NCI-H460 (cell line): ENCODE measurements around the gene SLC28A1. TPM values are rescaled to one million over a fixed set of nuclear protein-coding genes. Genes with fewer than 3 reads are reported as not detected.
"Not testable (repeated sequence)": the region's sequence is repeated elsewhere in the genome, so short reads cannot be mapped to it uniquely, and the experiment has no call there.

Experiments used
- DNase-seq: peaks from one replicate; pipeline ENCODE4 v3.0.0-alpha.2; 2016; ENCODE audit warnings: low read depth; ENCODE audit errors: extremely low read depth
- total RNA-seq: library from RNA; depleted of rRNA; stranded (reverse); fragments of >200 nt; shearing (Covaris generic); gene quantifications from 2 replicates; pipeline ENCODE4 v1.2.3, GENCODE V29; 2014

The SLC28A1 gene
- total RNA-seq, 1 experiment from 2014 or later = not detected

DNA sequence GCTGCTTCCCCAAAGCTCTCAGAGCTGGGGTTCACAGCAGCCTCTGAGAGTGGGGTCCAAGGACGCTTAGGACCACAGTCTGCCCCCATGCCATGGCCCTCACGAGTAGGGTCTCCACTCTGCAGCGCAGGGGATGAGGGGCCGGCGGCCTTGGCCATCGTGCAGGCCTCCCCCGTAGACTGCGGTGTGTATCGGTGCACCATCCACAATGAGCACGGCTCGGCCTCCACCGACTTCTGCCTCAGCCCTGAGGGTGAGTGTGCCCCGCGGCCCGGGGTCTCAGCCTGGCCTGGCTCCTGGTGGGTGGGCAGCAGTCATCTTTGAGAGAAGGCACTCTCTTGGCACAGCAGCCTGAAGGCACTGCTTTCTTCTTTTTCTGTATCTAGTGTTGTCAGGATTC is 24.8 kb upstream of the SLC28A1 start:
- DNase-seq = no peak

DNA sequence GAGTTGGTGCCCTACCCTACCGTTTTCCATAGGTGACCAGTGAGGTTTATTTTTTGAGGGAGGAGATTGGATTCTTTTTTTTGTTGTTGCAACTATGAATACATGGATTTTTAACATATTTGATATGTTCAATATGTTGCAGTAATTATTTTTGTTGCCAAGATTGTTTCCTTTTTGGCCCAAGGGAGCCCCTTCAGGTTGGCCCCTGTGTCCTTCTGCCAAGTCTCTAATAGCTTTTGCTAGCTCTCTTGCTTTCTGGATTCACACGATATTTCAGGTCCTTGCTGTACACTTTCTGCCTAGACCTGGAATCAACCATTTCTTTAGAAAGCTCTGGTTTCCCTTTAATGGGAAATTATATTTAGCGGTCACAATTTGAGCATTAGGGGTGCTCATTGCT is 22.7 kb upstream of the SLC28A1 start:
- DNase-seq = no peak

DNA sequence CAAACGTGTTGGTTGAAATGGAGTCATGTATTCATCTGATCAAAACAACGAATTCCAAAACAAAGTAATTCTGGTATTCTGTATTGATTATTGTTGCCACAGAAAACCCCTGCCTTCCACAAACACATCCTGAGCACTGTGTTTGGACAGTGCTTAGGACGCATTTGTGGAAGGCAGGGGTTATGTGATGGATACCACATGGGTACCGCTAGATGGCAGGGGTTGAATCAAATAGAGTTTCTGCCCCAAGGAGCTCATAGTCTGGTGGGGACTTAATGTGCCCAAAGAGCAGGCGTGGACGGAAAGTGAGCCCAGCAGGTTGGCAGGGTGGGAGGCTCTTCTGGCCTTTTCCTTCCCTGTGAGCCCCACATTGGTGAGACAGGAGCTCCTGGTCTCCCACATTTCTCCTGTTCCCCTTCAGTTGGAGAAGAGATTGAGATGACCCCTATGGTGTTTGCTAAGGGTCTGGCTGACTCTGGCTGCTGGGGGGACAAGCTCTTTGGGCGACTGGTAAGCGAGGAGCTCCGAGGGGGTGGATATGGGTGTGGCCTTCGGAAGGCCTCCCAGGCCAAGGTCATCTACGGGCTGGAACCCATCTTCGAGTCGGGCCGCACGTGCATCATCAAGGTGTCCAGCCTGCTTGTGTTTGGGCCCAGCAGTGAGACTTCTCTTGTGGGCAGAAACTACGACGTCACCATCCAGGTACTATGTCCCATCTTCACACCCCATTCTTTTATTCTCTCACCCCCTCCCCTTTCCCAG is 22.1 kb upstream of the SLC28A1 start:
- DNase-seq = peak; percentile 12

DNA sequence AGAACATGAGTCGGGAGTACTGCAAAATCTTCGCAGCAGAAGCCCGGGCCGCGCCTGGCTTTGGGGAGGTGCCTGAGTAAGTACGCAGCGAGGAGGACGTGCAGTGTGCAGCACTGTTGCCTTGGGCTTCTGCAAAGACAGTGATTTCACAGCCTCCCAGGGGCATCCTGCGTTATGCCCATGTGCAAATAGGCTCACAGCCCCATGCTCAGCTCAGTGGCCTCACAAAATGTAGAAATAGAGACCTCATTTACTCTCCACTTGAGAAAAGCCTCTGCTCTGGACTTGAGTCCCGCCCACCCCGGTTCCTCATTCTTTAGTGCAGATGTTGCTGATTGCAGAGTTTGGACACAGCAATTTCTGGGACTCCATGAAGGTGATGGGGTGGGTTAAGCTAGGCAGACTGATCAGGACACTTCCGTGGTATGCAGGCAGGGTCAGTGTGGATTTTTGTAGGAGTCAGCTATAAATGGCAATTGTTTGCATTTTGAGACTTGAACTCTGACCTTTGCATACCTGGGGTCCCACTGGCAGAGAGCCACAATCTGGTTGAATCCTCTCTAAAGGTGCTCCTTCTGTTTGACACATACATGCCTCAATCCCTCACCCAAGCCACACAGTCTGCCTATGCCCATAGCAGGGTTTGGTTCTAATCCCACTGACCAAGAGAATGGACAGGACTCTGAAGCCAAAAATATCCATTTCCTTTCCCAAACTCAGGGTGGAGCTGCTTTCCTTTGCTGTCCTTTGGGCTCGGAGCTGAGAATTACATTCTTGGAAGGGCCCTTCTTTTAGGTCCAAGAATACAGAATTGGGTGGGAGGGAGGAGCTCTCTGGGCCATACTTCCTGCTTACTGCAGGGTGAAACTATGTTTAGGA is 20.7 kb upstream of the SLC28A1 start:
- DNase-seq = no peak

DNA sequence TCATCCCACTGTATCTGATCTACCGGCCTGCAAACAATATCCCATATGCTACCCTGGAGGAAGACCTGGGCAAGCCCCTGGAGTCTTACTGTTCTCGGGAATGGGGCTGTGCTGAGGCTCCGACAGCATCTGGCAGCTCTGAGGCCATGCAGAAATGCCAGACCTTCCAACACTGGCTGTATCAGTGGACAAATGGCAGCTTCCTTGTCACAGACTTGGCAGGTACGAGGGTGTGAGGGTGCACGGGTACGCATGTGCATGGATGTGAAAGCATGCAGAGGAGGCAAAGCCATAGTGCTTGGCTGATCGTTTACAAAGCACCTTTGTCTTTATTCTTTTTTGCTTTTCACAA is 20.0 kb upstream of the SLC28A1 start:
- DNase-seq = no peak

DNA sequence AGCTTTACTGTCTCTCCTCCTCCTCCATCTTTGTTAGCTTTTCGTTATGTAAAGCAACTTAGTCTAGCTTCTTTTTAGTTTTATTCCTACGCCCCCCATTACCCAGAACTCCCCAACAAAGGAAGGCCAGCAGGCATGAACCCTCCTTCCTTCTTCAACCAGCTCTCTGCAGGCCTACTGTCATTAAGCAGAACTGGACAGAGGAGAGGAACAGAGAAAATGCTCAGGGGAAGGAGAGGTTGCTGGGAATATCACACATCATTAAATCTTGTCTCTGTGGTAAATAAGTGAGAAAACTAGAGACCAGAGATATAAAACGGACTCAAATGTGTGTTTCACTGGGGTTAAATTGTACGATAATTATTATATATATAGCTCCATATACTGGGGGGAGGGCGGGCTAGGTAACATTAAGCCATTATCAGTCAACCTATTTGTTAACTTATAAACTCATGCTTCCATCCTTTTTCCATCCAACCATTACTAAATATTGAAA is 19.3 kb upstream of the SLC28A1 start:
- no peak for DNase-seq

DNA sequence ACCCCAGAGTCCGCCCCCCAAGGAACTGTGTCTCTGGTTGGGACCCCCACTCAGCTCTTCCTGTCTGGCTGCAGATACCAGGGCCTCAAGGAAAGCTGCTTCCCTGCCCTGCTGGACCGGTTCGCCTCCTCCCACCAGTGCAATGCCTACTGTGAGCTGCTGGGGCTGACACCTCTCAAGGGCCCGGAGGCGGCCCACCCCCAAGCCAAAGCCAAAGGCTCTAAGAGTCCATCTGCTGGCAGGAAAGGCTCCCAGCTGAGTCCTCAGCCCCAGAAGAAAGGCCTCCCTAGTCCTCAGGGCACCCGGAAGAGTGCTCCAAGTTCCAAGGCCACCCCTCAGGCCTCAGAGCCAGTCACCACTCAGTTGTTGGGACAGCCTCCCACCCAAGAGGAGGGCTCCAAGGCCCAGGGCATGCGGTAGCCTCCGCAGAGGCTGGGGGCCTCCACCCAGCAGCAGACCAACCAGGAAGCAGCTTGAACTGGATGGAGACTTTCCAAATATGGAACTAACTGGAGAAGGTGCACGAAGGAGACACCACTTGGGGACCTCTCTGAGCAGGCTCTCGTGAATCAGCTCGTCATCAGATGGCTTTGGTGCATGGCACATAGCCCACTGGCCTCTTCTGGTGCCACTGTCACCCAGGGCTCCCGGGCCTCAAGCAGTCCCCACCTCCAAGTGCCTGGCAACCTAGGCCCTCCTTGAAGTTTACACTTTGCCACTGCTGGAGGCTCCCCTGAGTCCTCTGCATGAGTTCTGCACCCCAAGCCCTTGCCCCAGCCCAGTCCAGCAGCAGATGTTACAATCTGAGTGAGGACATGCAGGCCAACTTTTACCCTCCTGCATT is 16.2 kb upstream of the SLC28A1 start:
- DNase-seq = no peak

DNA sequence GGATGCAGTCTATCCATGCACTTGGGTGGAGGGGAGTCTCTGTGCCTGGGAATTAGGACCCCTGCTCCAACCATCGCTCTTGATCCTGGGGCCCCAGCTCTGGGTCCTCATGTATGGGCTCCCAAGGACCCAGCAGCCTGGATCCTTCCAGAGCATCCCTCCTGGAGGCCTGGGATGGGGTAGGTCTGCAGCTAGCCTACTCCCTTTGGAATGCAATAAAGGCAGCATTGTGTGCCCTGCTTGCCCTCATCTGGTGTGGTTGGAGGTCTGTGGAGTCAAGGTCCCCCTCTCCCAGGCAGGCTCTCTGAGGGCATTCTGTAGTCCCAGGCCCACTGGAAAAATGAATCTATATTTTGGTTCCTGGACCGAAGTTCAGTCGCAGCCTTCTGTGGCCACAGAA is 15.0 kb upstream of the SLC28A1 start:
- no peak for DNase-seq

DNA sequence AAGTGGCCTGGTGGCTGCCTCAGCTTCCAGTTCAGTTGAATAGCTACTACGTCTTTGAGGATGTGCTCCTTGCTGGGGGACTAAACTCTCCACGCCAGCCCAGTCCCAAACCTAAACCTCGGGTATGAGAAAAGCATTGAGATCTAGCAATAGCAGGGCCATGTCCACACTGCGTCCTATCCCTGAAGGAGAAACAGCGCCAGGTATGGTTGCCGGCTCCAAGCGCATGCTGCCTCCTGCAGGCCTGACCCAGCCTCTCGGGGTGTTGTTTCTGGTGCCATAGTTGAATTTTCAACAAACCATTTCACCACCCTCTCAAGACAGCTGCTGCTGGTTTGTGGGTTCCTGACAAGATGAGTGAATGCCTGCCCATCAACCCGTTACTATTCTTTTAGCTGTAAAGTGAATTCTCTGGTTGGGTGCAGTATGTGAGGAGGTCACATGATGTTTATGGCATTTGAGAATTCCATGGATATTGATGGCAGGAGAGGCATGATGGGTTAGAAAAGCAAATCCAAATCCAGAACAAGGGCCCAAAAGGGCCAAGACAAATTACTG is 13.0 kb upstream of the SLC28A1 start:
- DNase-seq = no peak

DNA sequence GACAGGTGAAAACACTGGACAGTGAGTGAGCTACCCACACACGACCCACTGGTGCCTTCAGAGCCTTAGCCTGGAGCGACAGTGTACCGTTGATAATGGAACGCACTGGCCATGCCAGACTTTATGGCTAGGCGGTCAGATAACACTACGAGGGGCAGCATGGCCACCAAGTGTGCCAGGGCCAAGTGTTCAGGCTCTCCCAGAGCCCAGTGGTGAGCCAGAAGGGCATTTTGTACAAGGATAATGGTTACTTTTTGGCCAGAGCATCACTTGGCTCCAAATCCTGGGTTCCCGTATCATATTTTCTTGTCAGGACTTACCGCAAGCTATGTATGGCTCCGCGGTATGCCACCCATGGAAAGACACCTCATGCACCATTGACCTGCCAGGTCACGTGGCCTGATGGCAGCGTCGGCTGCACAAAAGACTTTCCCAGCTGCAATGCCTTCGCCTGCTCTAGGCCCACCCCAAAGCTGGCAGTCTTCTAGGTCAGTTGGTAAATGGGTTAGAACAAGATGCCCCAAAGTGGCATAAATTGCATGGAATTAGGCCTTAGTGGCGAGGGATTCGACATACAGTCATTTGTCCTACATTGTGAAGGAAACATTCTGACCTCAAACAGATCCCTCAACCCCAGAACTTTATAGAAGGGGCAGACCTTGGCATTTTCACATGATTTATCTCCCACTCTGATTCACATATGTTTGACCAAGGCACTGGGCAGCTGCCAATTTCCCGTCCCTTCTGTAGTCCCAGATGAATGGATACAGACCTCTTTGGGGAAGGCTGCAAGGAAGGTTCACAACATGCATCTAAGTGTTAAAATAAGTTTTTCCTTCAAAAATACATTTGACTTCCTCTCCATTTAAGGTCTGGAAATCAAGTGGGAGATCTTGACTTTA is 12.2 kb upstream of the SLC28A1 start:
- DNase-seq = no peak

DNA sequence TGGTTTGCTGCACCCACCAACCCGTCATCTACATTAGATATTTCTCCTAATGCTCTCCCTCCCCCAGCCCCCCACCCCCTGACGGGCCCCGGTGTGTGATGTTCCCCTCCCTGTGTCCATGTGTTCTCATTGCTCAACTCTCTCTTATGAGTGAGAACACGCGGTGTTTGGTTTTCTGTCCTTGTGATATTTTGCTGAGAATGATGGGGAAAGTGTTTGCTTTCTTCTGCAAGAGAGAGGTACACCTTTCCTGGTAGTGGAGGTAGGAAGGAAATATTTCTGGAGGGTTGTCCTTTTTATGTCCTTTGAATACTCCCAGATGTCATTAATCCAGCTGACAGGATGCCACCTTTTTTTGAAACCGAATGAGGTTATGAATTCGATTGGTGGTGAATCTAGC is 10.5 kb upstream of the SLC28A1 start:
- no peak for DNase-seq

DNA sequence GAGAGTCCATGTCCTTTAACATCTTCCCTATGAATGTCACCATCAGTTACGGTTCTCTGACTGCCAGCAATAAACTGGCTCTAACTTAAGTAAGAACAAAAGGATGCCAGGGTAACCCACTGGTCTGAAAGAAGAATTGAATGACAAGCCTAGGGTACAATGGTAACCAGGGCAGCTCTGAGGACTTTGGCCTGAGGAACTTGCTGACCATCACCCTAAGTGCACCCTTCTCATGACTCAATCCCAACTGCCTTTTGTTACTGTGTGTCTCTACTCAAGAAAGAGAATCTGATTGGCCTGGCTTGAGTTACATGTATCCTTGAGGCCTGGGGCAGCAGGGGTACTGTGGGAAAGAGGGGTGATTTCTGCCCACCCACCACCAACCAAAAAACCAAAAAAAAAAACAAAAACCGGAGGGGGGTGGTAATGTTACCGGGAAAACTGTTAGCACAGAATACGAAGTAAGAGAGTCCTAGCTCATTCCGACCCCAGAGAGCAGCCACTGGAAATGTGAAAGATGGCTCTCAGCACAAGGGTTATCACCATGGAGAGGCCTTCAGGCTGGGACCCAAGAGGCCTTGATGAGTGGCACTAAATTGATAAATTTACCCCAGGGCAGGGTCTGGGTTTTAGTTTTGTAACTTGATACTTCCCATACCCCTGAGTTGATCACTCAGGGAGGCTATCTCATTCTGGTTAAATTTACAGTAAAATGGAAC is 9.3 kb upstream of the SLC28A1 start:
- DNase-seq = no peak

DNA sequence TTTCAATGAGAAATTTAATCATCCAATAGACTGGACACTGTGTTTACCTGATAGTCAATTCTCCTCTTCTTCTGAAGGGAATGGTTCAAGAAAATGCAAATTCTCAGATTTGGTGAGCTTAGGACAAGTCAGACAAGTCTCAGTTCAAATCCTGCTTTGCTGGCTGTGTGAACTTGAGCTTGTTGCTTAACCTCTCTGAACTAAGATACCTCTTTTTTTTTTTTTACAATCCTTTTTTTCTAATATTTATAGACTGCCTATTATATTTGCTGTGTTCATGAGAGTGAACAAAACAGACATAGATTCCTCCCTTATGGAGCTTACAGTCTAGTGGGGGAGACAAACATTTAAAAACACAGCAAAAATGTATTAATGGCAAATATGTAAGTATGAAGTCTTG is 8.2 kb upstream of the SLC28A1 start:
- DNase-seq = no peak

DNA sequence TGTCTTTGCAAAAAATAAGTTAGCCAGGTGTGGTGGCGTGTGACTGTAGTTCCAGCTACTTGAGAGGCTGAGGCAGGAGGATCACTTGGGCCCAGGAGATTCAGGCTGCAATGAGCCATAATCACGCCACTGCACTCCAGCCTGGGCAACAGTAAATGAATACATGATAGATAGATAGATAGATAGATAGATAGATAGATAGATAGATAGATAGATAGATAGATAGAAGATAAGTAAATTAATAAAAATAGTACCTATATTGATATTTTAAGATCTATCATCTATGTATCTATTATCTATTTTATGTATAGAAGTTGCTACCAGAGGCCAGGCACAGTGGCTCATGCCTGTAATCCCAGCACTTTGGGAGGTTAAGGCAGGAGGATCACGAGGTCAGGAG is 6.8 kb upstream of the SLC28A1 start:
- DNase-seq = not testable (repeated sequence)

DNA sequence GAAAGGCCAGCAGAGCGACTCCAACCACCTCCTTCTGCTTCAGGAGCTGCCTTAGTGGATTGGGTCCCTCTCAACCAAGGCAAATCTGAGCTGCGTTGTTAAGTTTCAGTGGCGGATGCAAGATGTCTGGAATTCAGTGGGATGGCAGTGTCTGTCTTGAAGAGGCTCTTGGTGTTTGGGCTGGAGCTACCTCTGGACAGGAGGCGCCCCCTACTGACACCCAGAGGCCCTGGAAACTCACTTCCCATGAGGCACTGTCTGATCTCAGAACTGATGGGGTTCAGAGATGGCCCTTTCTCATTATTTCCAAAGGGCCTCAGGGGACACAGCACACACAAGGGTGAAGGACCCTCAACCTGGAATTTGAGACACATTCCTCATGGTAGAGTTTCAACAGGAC is 6.0 kb upstream of the SLC28A1 start:
- DNase-seq = peak; percentile 21

DNA sequence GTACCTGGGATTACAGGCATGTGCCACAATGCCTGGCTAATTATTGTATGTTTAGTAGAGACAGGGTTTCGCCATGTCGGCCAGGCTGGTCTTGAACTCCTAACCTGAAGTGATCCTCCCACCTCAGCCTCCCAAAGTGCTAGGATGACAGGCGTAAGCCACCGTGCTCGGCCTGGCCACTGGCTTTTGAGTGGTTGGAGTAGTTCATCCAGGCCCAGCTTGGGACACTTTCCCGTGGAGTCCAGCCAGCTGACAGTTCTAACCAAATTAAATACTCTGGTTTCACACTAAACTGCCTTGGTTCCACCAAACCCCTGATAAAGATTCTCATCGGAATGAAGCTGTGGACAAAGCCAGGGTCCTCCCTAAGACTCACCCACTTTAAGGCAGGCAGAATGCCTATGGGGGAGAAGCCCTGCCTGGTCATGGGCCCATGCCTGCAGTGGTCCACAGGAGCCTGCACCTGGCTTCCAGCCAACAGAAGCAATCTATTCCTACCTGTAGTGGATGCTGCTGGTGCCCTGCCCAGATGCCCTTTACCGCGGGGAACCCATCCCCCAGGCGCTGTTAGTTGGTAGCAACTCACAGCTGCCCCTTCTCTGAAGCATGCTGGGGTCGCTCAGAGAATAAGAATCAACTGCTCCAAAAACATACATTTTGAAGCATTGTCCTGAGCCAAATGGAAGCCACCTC is 5.2 kb upstream of the SLC28A1 start:
- no peak for DNase-seq

DNA sequence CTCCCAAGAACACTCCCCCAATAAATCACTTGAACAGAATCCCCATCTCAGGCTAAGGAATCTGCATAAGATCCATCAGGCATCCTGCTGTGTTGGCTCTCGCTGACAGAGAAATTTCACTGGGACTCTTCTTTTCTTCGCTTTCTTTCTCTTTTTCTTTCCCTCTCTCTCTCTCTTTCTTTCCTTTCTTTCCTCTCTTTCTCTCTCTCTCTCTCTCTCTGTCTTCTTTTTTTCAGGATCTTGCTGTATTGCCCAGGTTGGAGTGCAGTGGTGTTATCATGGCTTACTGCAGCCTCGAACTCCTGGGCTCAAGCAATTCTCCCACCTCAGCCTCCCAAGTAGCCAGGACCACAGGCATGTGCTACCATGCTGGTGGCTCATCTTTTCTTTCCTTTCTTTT is 4.5 kb upstream of the SLC28A1 start:
- DNase-seq = no peak

DNA sequence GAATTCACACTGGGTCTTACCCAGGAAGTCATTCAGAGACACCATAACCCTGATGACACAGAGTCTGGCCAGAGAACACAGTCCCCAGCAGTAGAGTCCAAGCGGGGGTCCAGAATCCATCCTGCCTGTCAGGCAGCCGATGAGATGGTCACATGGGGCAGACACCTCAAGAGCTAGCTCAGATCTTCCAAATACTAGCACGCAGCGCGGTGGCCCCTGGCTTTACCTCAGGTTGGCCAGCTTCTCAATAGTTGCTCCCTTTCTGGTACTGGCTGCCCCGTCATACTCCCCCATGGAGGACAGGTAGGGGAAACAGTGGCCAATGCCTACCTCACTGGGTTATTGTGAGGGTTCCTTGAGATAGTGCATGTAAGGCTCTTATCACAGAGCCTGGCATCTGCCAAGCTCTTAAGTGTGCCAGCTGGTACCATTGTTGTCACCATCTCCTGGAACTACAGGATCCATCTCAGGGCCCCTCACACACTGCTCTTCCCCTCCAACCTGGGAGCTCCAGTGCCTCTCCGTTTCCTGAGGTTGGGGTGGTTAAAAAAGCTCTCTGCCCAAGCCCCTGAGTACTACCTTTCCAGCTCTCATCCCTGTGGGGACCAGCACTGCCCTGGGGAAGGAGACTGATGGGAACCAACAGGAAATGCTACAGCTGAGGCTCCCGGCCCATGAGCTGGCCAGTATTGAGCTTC is 3.5 kb upstream of the SLC28A1 start:
- no peak for DNase-seq
